Osteocyte (in vitro differentiated cells): ENCODE data around the gene MTURN. TPM values are rescaled to one million over a fixed set of nuclear protein-coding genes. Genes with fewer than 3 reads are reported as not detected.
A peak's percentile ranks its signal among the peaks of the same experiment; 100 is the strongest.

Experiments
- DNase-seq: peaks from one replicate; pipeline ENCODE4 v3.0.0; 2021; ENCODE audit warnings: mixed read lengths; ENCODE audit not compliant: unreplicated experiment; ENCODE audit errors: extremely low spot score
- H3K27ac Mint-ChIP-seq: one replicate; pipeline ENCODE4 v1.8.0; 2021; ENCODE audit warnings: mild to moderate bottlenecking, mixed read lengths; ENCODE audit not compliant: unreplicated experiment
- H3K27me3 Mint-ChIP-seq: one replicate; pipeline ENCODE4 v1.8.0; 2021; ENCODE audit warnings: mixed read lengths; ENCODE audit not compliant: unreplicated experiment
- H3K36me3 Mint-ChIP-seq: one replicate; pipeline ENCODE4 v1.8.0; 2021; ENCODE audit warnings: mixed read lengths; ENCODE audit not compliant: unreplicated experiment
- H3K4me1 Mint-ChIP-seq: one replicate; pipeline ENCODE4 v1.8.0; 2021; ENCODE audit warnings: mixed read lengths; ENCODE audit not compliant: unreplicated experiment
- H3K4me3 Mint-ChIP-seq: one replicate; pipeline ENCODE4 v1.8.0; 2021; ENCODE audit warnings: mild to moderate bottlenecking, moderate library complexity, mixed read lengths; ENCODE audit not compliant: unreplicated experiment
- H3K9me3 Mint-ChIP-seq: one replicate; pipeline ENCODE4 v1.8.0; 2021; ENCODE audit warnings: mixed read lengths; ENCODE audit not compliant: unreplicated experiment
- total RNA-seq: library from RNA; stranded (reverse); gene quantifications from 2 replicates; pipeline ENCODE4 v1.2.1, GENCODE V29; 2021
- TF ChIP-seq, protein P1 (sequence below): fragments of 200-600 bp; sonication (generic); IDR thresholded peaks from 2 replicates; pipeline ENCODE4 v1.5.0; 2021; ENCODE audit warnings: antibody characterized with exemption, mild to moderate bottlenecking, moderate library complexity

The MTURN gene
- total RNA-seq, 1 donor from 2014 or later, result 19.0 TPM

DNA sequence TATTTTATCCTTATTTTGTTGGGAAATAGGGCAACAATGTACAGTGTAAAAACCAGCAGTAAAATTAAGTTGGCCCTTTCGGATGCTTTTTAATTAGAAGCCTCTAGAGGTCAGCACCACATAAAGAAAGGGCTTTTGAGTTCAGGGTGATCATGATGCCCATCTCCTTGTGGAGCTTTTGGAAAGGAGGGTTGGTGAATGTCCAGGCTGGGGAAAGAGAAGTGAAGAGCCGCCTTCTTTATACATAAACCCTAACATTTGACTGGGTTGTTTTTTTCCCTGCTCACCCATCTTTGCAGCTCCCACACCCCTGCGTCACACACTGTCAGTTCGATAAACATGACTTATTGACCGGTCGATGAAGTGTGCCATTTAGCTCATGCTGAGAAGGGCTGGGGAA lies 29.8 kb downstream of the MTURN start:
- Mint-ChIP-seq H3K9me3 (no peaks in the 10 kb centered on the region), H3K36me3 (peaks cover 3% of the 10 kb centered on the region), H3K27me3 (no peaks in the 10 kb centered on the region), H3K27ac (peak overlapping the region; percentile 43), H3K4me1 (peaks cover 47% of the 10 kb centered on the region), H3K4me3 (no peak overlapping the region)
- DNase-seq, result no peak
- TF ChIP-seq, protein P1, sequence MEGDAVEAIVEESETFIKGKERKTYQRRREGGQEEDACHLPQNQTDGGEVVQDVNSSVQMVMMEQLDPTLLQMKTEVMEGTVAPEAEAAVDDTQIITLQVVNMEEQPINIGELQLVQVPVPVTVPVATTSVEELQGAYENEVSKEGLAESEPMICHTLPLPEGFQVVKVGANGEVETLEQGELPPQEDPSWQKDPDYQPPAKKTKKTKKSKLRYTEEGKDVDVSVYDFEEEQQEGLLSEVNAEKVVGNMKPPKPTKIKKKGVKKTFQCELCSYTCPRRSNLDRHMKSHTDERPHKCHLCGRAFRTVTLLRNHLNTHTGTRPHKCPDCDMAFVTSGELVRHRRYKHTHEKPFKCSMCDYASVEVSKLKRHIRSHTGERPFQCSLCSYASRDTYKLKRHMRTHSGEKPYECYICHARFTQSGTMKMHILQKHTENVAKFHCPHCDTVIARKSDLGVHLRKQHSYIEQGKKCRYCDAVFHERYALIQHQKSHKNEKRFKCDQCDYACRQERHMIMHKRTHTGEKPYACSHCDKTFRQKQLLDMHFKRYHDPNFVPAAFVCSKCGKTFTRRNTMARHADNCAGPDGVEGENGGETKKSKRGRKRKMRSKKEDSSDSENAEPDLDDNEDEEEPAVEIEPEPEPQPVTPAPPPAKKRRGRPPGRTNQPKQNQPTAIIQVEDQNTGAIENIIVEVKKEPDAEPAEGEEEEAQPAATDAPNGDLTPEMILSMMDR, result peak; percentile 67

DNA sequence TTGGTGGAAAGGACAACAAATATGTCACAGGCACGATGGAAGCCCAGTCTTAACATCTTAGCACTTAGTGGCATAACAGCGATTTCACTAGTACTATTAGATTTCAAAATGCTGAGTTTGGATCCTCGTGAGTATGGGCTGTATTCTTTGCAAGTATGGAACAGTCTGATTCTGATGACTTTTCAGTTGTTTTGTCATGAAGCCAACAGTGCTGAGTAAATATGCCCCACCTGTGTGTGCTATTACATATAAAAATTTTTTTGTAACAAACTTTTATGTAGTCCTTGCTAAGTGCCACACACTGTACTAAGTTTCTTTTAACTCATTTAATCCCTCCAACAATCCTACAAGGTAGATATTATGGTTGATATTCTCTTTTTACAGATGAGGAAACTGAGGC lies 30.8 kb downstream of the MTURN start:
- H3K27me3 Mint-ChIP-seq, result no peaks in the 10 kb centered on the region
- peaks cover 50% of the 10 kb centered on the region for H3K4me1 Mint-ChIP-seq
- no peak for DNase-seq
- peaks cover 3% of the 10 kb centered on the region for H3K36me3 Mint-ChIP-seq
- no peak overlapping the region for H3K4me3 Mint-ChIP-seq
- no peak overlapping the region for H3K27ac Mint-ChIP-seq
- H3K9me3 Mint-ChIP-seq, result no peaks in the 10 kb centered on the region
- TF ChIP-seq, protein P1, result no peak

- TF ChIP-seq, protein P1, result no peak
- Mint-ChIP-seq H3K36me3 (peaks cover 3% of the 10 kb centered on the region), H3K27ac (no peak overlapping the region), H3K9me3 (no peaks in the 10 kb centered on the region), H3K4me1 (peaks cover 57% of the 10 kb centered on the region), H3K27me3 (no peaks in the 10 kb centered on the region), H3K4me3 (no peak overlapping the region)
- DNase-seq, result no peak
These were observed 31.5 kb downstream of the MTURN start for GRCh38 chr7:30166155-30166840.

- Mint-ChIP-seq H3K4me1 (peaks cover 62% of the 10 kb centered on the region), H3K4me3 (no peak overlapping the region), H3K27me3 (no peaks in the 10 kb centered on the region)
These were observed 32.1 kb downstream of the MTURN start for GRCh38 chr7:30166841-30167235.

DNA sequence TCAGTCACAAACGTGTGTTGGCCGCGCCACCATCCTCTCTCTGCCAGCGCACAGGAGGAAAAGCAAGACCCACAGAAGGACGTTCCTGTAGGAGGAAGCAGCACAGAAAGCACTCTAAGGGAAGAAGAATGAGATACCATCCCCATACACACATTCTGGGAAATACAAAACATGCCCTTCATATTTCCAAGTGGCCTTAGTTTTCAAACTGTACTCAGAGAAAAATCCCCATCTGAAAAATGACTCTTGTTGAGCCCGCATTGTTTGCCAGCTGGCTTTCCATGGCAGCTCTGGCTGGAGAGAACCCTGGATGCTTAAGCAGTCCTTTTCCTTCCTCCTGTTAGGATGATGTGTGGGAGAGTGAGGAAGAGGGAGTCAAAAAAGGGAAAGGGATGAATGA lies 33.1 kb downstream of the MTURN start:
- no peak overlapping the region for H3K4me3 Mint-ChIP-seq
- TF ChIP-seq, protein P1, result no peak
- peaks cover 3% of the 10 kb centered on the region for H3K36me3 Mint-ChIP-seq
- no peaks in the 10 kb centered on the region for H3K9me3 Mint-ChIP-seq
- DNase-seq, result no peak
- no peaks in the 10 kb centered on the region for H3K27me3 Mint-ChIP-seq
- peaks cover 63% of the 10 kb centered on the region for H3K4me1 Mint-ChIP-seq
- H3K27ac Mint-ChIP-seq, result no peak overlapping the region

More at GRCh38 chr7:30166841-30167235, 32.1 kb downstream of the MTURN start:
- DNase-seq, result no peak
- no peaks in the 10 kb centered on the region for H3K9me3 Mint-ChIP-seq
- peaks cover 3% of the 10 kb centered on the region for H3K36me3 Mint-ChIP-seq
- peak overlapping the region; percentile 5 for H3K27ac Mint-ChIP-seq
- TF ChIP-seq, protein P1, result no peak
